Natural killer cell (primary cell): ENCODE data around the gene GLYATL1B. TPM values are rescaled to one million over a fixed set of nuclear protein-coding genes. Genes with fewer than 3 reads are reported as not detected.
A peak's percentile ranks its signal among the peaks of the same experiment; 100 is the strongest.
"Not testable (repeated sequence)": the region's sequence is repeated elsewhere in the genome, so short reads cannot be mapped to it uniquely, and the experiment has no call there.

Experiments
- ATAC-seq, 3 donors: fragments of 150-1000 bp in 2 of 3; fragments of 200-7000 bp in 1 of 3; cut with Tn5 transposase; 1 replicate in 1 of 3; 2 replicates in 2 of 3; pipeline ENCODE4 v1.10.0; 2021; ENCODE audit warnings: mild to moderate bottlenecking in 2 of 3, moderate library complexity in 2 of 3
- DNase-seq, 2 donors: peaks; one replicate each; pipeline versions ENCODE4 v3.0.0 to v3.0.0-alpha.2; 2013 to 2021; ENCODE audit warnings: mixed read lengths in 1 of 2
- H3K27ac ChIP-seq: one replicate; pipeline ENCODE4 v1.5.1; 2013; ENCODE audit warnings: mild to moderate bottlenecking, low read length
- H3K27me3 ChIP-seq: one replicate; pipeline ENCODE4 v1.6.1; 2013; ENCODE audit warnings: low read length; ENCODE audit not compliant: control insufficient read depth, insufficient read depth
- H3K36me3 ChIP-seq: one replicate; pipeline ENCODE4 v1.6.1; 2013; ENCODE audit warnings: low read length; ENCODE audit not compliant: control insufficient read depth, insufficient read depth
- H3K4me1 ChIP-seq: one replicate; pipeline ENCODE4 v1.6.1; 2013; ENCODE audit warnings: low read length; ENCODE audit not compliant: control insufficient read depth, insufficient read depth
- H3K4me3 ChIP-seq: one replicate; pipeline ENCODE4 v1.5.1; 2013; ENCODE audit warnings: low read length
- H3K9me3 ChIP-seq: one replicate; pipeline ENCODE4 v1.6.1; 2013; ENCODE audit warnings: low read length; ENCODE audit not compliant: control insufficient read depth, insufficient read depth
- H3K27ac Mint-ChIP-seq, 2 donors: one replicate each; pipeline ENCODE4 v1.8.0; 2022; ENCODE audit warnings: mild to moderate bottlenecking in 2 of 2, mixed read lengths in 2 of 2, moderate library complexity in 1 of 2
- H3K27me3 Mint-ChIP-seq, 2 donors: one replicate each; pipeline ENCODE4 v1.8.0; 2022; ENCODE audit warnings: low read depth in 2 of 2, mixed read lengths in 2 of 2
- H3K36me3 Mint-ChIP-seq: one replicate; pipeline ENCODE4 v1.8.0; 2022; ENCODE audit warnings: mixed read lengths
- H3K4me1 Mint-ChIP-seq, 2 donors: one replicate each; pipeline ENCODE4 v1.8.0; 2022; ENCODE audit warnings: mixed read lengths in 2 of 2
- H3K4me3 Mint-ChIP-seq: one replicate; pipeline ENCODE4 v1.8.0; 2022; ENCODE audit warnings: mild to moderate bottlenecking, moderate library complexity, mixed read lengths
- H3K9me3 Mint-ChIP-seq, 2 donors: one replicate each; pipeline ENCODE4 v1.8.0; 2022; ENCODE audit warnings: mixed read lengths in 2 of 2
- CTCF ChIP-seq: fragments of 200-600 bp; IDR thresholded peaks from one replicate; pipeline ENCODE4 v1.8.0; 2022; ENCODE audit warnings: antibody characterized with exemption
- WGBS: methylation state at CpG from one replicate; pipeline ENCODE4 v1.1.7; 2013; ENCODE audit warnings: missing lambda C conversion rate; ENCODE audit not compliant: insufficient coverage; 5-methylcytosine and 5-hydroxymethylcytosine counted together
- intact Hi-C: fragments of 100-400 bp; cut with micrococcal nuclease; formaldehyde crosslinking; loops from one replicate; pipeline ENCODE4 v1.14.2; 2022
- total RNA-seq, 4 donors: library from RNA; stranded (reverse); fragments of 120-200 nt in 1 of 4; gene quantifications; one replicate each; pipeline versions ENCODE4 v1.2.3 to v1.2.4, GENCODE V29; 2013 to 2022

GLYATL1B gene
- total RNA-seq, 3 donors from 2014 or later (not counting 1 experiment from before 2014, with no cell fraction given) = not detected

GRCh38 chr11:59135648-59136461 lies 49.7 kb downstream of the GLYATL1B start:
- intact Hi-C loops = loop anchor here (1.0 to 5.0 kb wide), 5 partner anchors 39 to 482 kb away; no protein-coding TSS in a partner anchor
- Histone ChIP-seq H3K27me3 (no peaks in the 10 kb centered on the region), H3K4me1 (peaks cover 8% of the 10 kb centered on the region), H3K36me3 (peaks cover 24% of the 10 kb centered on the region), H3K4me3 (no peak overlapping the region), H3K27ac (no peak overlapping the region), H3K9me3 (peaks cover 10% of the 10 kb centered on the region)
- peaks cover 8 to 11% of the 10 kb centered on the region in 2 donors for H3K4me1 Mint-ChIP-seq
- peak; percentile 97 for TF ChIP-seq CTCF
- DNase-seq (peak; percentile 88 to 92), ATAC-seq (peak; percentile 99 to 100 (median 100))
- H3K9me3 Mint-ChIP-seq = no peaks in the 10 kb centered on the region
- no peaks in the 10 kb centered on the region for H3K27me3 Mint-ChIP-seq
- H3K36me3 Mint-ChIP-seq = peaks cover 18% of the 10 kb centered on the region
- H3K27ac Mint-ChIP-seq = peak overlapping the region; percentile 14 to 64
- H3K4me3 Mint-ChIP-seq = peak overlapping the region; percentile 38
- 10% methylated on average over 20 of the region's 20 CpGs for WGBS

DNA sequence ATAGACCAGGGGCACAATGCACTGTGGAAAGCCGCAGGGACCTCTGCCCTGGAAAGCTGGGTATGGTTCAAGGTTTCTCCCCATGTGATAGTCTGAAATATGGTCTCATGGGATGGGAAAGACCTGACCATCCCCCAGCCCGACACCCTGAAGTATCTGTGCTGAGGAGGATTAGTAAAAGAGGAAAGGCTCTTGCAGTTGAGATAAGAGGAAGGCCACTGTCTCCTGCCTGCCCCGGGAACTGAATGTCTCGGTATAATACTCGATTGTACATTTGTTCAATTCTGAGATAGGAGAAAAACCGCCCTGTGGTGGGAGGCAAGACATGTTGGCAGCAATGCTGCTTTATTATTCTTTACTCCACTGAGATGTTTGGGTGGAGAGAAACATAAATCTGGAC lies 50.4 kb downstream of the GLYATL1B start:
- not testable (repeated sequence) for H3K9me3 ChIP-seq, H3K27me3 ChIP-seq, DNase-seq, H3K9me3 Mint-ChIP-seq, ATAC-seq, H3K27ac ChIP-seq, H3K4me1 ChIP-seq, H3K4me3 Mint-ChIP-seq, H3K27me3 Mint-ChIP-seq, H3K4me3 ChIP-seq
- WGBS = 96% methylated on average over 6 of the region's 6 CpGs
- Mint-ChIP-seq H3K4me1 (peaks cover 15 to 17% of the 10 kb centered on the region in 2 donors), H3K27ac (peak overlapping the region in 1 of 2 donors; percentile 64), H3K36me3 (peaks cover 14% of the 10 kb centered on the region)
- intact Hi-C loops = loop anchor here (1.0 to 5.0 kb wide), 5 partner anchors 39 to 482 kb away; no protein-coding TSS in a partner anchor
- H3K36me3 ChIP-seq = peaks cover 21% of the 10 kb centered on the region

GRCh38 chr11:59137190-59137589 lies 51.1 kb downstream of the GLYATL1B start:
- DNase-seq (no peak), ATAC-seq (no peak)
- intact Hi-C loops = loop anchor here (2.0 to 5.0 kb wide), 2 partner anchors 180 to 286 kb away; no protein-coding TSS in a partner anchor
- peaks cover 10% of the 10 kb centered on the region for H3K36me3 Mint-ChIP-seq
- TF ChIP-seq CTCF = no peak
- no peaks in the 10 kb centered on the region for H3K9me3 Mint-ChIP-seq
- 97% methylated on average over 17 of the region's 17 CpGs for WGBS
- peaks cover 22 to 24% of the 10 kb centered on the region in 2 donors for H3K4me1 Mint-ChIP-seq
- H3K27ac Mint-ChIP-seq = no peak overlapping the region
- no peak overlapping the region for H3K4me3 Mint-ChIP-seq
- peaks cover 8% of the 10 kb centered on the region for H3K4me1 ChIP-seq
- peaks cover 16% of the 10 kb centered on the region for H3K36me3 ChIP-seq
- H3K27me3 ChIP-seq = no peaks in the 10 kb centered on the region
- no peaks in the 10 kb centered on the region for H3K27me3 Mint-ChIP-seq
- no peak overlapping the region for H3K4me3 ChIP-seq
- no peak overlapping the region for H3K27ac ChIP-seq
- peaks cover under 1% of the 10 kb centered on the region for H3K9me3 ChIP-seq

GRCh38 chr11:59138643-59139042 lies 52.5 kb downstream of the GLYATL1B start:
- no peaks in the 10 kb centered on the region for H3K27me3 ChIP-seq
- intact Hi-C loops = loop anchor here (5.0 kb wide), 1 partner anchor 181 kb away; no protein-coding TSS in a partner anchor
- peaks cover 36 to 38% of the 10 kb centered on the region in 2 donors for H3K4me1 Mint-ChIP-seq

More at GRCh38 chr11:59138643-59139042, 52.5 kb downstream of the GLYATL1B start:
- H3K27ac Mint-ChIP-seq = no peak overlapping the region
- Histone ChIP-seq H3K4me1 (peaks cover 13% of the 10 kb centered on the region), H3K4me3 (no peak overlapping the region), H3K36me3 (peaks cover 10% of the 10 kb centered on the region), H3K27ac (no peak overlapping the region), H3K9me3 (no peaks in the 10 kb centered on the region)
- no peaks in the 10 kb centered on the region for H3K27me3 Mint-ChIP-seq
- no peak for TF ChIP-seq CTCF
- DNase-seq (no peak), ATAC-seq (no peak)
- H3K9me3 Mint-ChIP-seq = no peaks in the 10 kb centered on the region
- no peaks in the 10 kb centered on the region for H3K36me3 Mint-ChIP-seq
- WGBS = 78% methylated on average over 1 of the region's 2 CpGs
- H3K4me3 Mint-ChIP-seq = no peak overlapping the region
